HepG2 (cell line): ENCODE results near the gene P4HA3.

Experiments
- BCL3 ChIP-seq: sonication (generic); formaldehyde crosslinking; IDR thresholded peaks from 2 replicates; pipeline ENCODE4 v1.5.1; 2020; ENCODE audit warnings: mild to moderate bottlenecking, missing genetic modification reagents, moderate library complexity
- EZH2 ChIP-seq: conservative IDR thresholded peaks from 2 replicates; pipeline ENCODE4 v1.6.1; 2012; ENCODE audit warnings: mild to moderate bottlenecking, low read depth, low read length, moderate library complexity
- GATAD2A ChIP-seq: IDR thresholded peaks from 2 replicates; pipeline ENCODE4 v1.6.1; 2016
- POLR2A ChIP-seq, 2 experiments: IDR thresholded peaks; 2 replicates each; pipeline ENCODE4 v1.6.1; 2011; ENCODE audit warnings: low read depth in 2 of 2, low read length in 2 of 2, mild to moderate bottlenecking in 1 of 2, moderate library complexity in 1 of 2; ENCODE audit not compliant: insufficient read depth in 1 of 2
- POLR2AphosphoS5 ChIP-seq: IDR thresholded peaks from 2 replicates; pipeline ENCODE4 v1.6.1; 2012; ENCODE audit warnings: low read depth, low read length
- REST ChIP-seq, 2 experiments: IDR thresholded peaks; 2 replicates each; pipeline ENCODE4 v1.6.1; 2011 to 2012; ENCODE audit warnings: low read length in 2 of 2, borderline replicate concordance in 1 of 2, low read depth in 1 of 2, mild to moderate bottlenecking in 1 of 2, moderate library complexity in 1 of 2
- ZBTB25 ChIP-seq: IDR thresholded peaks from 2 replicates; pipeline ENCODE4 v1.6.1; 2018; ENCODE audit warnings: missing genetic modification reagents
- ZNF205 ChIP-seq: IDR thresholded peaks from 2 replicates; pipeline ENCODE4 v1.6.1; 2018; ENCODE audit warnings: missing biosample characterization, missing genetic modification reagents

- TF ChIP-seq POLR2AphosphoS5 (no peak), ZBTB25 (CRISPR knock-in tag) (no peak), ZNF205 (CRISPR knock-in tag) (no peak), GATAD2A (CRISPR knock-in tag) (no peak), BCL3 (no peak), EZH2 (no peak), POLR2A (IDR thresholded peaks at IDR 0.05; ENCODE audit: insufficient read depth in 1 of 2, low read depth in 2 of 2, low read length in 2 of 2) (no peak), REST (IDR thresholded peaks at IDR 0.05; ENCODE audit: borderline replicate concordance in 1 of 2, low read depth in 1 of 2, low read length in 2 of 2) (no peak)
Observed at GRCh38 chr11:74327076-74327475, 15.6 kb upstream of the P4HA3 start.
